ENCODE results near the gene NACC2. TPM values are rescaled to one million over a fixed set of nuclear protein-coding genes. Genes with fewer than 3 reads are reported as not detected.
A peak's percentile ranks its signal among the peaks of the same experiment; 100 is the strongest.

Gene NACC2
- polyA plus RNA-seq, 1 donor: 16.0 TPM

- DNase-seq: peak; percentile 90
These were observed 102.3 kb downstream of the NACC2 start for GRCh38 chr9:135992486-135993408.

GRCh38 chr9:135991771-135992170, 103.3 kb downstream of the NACC2 start:
- no peak for DNase-seq

DNA sequence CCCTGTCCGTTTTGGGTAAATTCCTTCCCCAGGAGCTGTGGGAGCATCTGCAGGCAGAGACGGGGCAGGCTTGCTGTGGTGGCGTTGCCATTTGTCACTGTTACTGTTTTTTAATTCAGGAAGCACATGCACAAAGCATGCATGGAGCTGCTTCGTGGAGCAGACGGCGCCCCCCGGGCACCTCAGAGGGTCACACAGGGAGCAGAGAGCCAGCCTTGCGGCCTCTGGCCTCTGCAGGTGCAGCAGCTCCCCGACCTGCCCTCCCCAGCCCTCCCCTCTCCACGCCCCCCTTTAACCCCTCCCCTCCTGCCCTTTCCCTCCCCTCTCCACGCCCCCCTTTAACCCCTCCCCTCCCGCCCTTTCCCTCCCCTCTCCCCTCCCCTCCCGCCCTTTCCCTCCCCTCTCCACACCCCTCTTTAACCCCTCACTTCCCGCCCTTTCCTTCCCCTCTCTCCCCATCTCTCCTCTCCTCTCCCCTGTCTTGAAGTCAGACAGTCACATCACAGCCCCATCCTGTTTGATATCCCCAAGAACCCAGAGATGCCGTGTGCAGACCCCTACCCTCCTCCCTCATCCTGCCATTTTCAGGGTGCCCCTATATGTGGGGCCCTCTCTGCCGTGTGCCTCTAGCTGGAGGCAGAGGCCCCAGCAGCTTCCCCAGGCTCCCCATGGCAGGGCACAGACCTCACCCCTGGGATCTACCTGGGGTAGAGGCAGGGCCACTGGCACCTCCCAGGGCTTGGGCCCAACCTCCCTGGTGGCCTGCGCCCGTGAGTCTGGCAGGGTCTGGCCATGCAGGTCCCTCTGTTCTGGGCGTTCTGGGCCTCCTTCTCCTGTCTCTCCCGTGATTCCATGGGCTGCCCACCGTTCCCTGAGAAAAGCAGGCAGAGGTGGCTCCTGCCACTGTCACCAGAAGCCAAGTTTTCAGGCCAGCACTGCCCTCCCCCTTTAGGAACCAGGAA, 104.3 kb downstream of the NACC2 start:
- no peak for DNase-seq

- no peak for DNase-seq
These were observed 105.2 kb downstream of the NACC2 start for GRCh38 chr9:135989722-135990467.

- DNase-seq: no peak
These were observed 105.9 kb downstream of the NACC2 start for GRCh38 chr9:135989157-135989556.

GRCh38 chr9:135988493-135988892, 106.6 kb downstream of the NACC2 start:
- no peak for DNase-seq

GRCh38 chr9:135987838-135988404, 107.2 kb downstream of the NACC2 start:
- DNase-seq: no peak

DNA sequence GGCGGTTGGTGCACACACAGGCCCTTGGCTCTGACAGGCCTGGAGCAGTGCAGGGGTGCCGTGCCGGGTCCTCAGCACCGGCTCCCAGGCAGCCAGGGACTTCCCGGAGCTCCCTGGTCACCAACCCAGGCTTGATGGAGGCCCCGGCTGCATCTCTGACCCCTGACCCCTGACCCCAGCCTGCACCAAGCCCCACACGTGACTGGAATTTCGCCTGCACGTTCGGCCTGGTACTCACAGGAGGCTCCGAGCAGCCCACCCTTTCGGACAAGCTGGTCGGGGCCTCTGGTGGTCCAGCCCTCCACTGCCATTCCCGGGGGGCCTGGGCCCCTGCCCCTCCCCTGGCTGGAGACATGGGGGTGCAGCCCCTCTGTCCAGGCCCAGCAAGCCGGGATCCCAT, 108.5 kb downstream of the NACC2 start:
- DNase-seq: no peak

GRCh38 chr9:135985889-135986288, 109.2 kb downstream of the NACC2 start:
- no peak for DNase-seq

DNA sequence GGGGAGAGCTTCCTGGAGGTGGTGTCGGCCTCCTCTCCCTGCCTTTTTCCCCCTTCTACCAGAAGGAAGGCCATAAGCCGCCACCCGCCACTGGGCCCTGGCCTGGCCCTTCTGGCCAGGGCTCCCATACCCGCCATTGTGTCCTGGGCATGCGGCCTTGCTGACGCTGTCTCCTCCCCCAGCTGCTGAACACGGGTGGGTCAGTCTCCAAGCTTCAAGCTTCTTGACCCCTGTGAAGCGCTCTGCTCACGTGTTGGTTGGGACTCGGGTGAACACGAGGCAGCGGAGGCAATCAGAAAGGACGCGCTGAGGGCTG, 109.7 kb downstream of the NACC2 start:
- DNase-seq: no peak

DNA sequence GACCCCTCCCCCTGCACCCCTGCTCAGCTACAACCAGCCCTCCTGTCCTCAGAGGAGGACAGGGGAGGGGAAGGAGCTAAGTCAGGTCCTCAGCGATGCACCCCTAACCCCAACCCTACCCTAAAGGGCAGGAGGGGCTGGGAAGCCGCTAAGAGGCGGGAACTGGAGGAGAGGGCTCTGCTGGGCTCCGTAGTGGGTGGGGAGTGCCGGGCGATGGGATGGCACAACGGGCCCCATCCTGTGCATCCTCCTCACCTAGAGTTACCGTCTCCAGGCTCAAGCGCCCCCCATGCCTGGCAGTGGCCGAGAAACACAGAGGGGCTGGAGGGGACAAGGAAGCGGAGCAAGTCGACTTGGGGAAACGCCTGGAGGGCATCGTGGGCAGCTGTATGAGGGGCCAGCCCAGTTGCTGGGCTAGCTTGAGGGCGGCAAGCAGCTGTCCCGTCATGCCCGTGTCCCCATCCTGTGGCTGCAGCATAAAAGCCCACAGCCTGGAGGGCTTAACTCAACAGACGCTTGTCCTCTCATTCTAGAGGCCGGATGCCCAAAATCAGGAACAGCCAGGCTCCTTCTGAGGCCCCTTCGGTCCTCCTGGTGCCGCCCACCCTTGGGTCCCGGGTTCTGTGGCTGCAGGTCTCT, 110.9 kb downstream of the NACC2 start:
- no peak for DNase-seq

GRCh38 chr9:135983208-135984071, 111.6 kb downstream of the NACC2 start:
- no peak for DNase-seq

GRCh38 chr9:135982499-135983207, 112.4 kb downstream of the NACC2 start:
- no peak for DNase-seq

GRCh38 chr9:135980926-135981630, 114.0 kb downstream of the NACC2 start:
- no peak for DNase-seq

- no peak for DNase-seq
These were observed 115.4 kb downstream of the NACC2 start for GRCh38 chr9:135979547-135980166.

DNA sequence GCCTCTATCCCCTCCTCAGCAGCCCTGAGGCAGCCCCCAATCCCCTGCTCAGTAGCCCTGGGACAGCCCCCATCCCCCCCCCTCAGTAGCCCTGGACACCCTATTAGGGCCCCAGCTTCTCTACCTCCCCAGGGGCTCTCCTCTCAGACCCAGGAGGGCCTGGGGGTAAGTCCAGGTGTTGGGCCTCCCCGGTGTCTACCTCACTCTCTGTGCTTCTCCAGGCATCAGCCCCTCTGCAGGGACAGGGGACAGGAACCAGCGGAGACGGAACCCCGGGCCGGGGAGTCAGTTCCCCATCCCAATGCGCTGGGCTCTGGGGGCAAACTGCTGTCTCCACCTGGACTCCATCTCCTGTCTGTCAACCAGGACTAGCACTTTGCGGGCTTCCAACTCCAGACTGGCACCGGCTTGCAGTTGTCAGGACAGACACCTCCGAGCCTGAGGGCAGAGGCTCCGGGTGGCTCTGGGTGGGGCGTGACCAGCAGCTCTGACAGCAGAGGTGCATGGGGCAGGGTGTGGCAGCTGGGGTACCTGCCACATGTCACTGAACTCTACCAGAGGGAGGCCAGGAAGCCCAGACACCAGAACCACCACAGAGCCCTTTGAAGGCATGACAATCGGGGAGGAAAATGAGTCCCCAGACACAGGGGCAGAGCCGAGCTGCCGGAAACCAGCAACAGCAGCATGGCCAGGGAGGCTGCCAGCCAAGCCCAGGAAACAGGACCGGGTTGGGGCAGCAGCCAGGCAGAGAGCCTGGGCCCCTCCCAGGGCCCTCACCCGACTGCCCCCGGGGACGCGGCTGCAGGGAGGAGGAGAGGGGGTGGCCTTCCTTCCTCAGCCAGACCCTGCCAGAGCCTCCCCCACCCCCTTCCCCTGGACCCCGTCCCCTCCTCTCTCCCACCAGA, 116.2 kb downstream of the NACC2 start:
- no peak for DNase-seq

- peak; percentile 59 for DNase-seq
These were observed 118.1 kb downstream of the NACC2 start for GRCh38 chr9:135976944-135977343.

DNA sequence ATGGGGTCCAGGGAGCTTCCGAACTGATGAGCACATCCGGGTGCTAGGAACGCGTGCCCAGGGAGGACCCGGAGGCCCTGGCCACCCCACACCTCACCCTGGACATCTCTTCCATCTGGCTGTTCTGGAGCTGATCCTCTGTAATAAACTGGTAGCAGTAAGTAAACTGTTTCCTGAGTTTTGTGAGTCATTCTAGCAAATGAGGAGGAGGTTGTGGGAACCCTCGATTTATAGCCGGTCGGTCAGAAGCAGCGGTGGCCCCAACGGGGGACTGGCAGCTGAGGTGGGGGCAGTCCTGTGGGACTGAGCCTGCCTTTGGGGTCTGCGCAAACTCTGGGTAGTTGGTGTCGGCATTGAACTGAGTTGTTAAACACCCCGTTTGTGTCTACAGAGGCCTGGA, 118.6 kb downstream of the NACC2 start:
- no peak for DNase-seq
